SK-N-SH treated with all-trans-retinoic acid at 6 μM for 48 hours (cell line): ENCODE measurements around the gene TMEM120B.

ENCODE experiments used
- ATAC-seq: fragments of 200-7000 bp; cut with Tn5 transposase; 3 replicates; pipeline ENCODE4 v1.9.1; 2020; ENCODE audit warnings: mild to moderate bottlenecking, moderate library complexity
- ARNTL ChIP-seq: fragments of 450-650 bp; formaldehyde crosslinking; IDR thresholded peaks from 2 replicates; pipeline ENCODE4 v1.5.0; 2020; ENCODE audit warnings: low read depth, mild to moderate bottlenecking, moderate library complexity, borderline replicate concordance
- BACH2 ChIP-seq: fragments of 250-450 bp; sonication (Bioruptor Pico); IDR thresholded peaks from 2 replicates; pipeline ENCODE4 v1.9.0; 2021; ENCODE audit warnings: mild to moderate bottlenecking, borderline replicate concordance
- CREB5 ChIP-seq: fragments of 250-450 bp; sonication (Bioruptor Pico); IDR thresholded peaks from 2 replicates; pipeline ENCODE4 v1.5.1; 2020; ENCODE audit warnings: low read depth, mild to moderate bottlenecking, moderate library complexity
- CSDC2 ChIP-seq: fragments of 250-450 bp; sonication (Bioruptor Pico); IDR thresholded peaks from 2 replicates; pipeline ENCODE4 v1.5.0; 2020; ENCODE audit warnings: mild to moderate bottlenecking, moderate library complexity
- CSRNP3 ChIP-seq: fragments of 250-450 bp; sonication (Bioruptor Pico); IDR thresholded peaks from 2 replicates; pipeline ENCODE4 v1.5.1; 2021; ENCODE audit warnings: mild to moderate bottlenecking, moderate library complexity
- ESRRG ChIP-seq: fragments of 250-450 bp; sonication (Bioruptor Pico); IDR thresholded peaks from 2 replicates; pipeline ENCODE4 v1.6.1; 2021; ENCODE audit warnings: mild to moderate bottlenecking
- GLIS3 ChIP-seq: fragments of 250-450 bp; sonication (Bioruptor Pico); IDR thresholded peaks from 2 replicates; pipeline ENCODE4 v1.5.0; 2020; ENCODE audit warnings: mild to moderate bottlenecking, moderate library complexity
- ISL1 ChIP-seq: fragments of 250-450 bp; sonication (Bioruptor Pico); IDR thresholded peaks from 2 replicates; pipeline ENCODE4 v2.1.2; 2022; ENCODE audit warnings: mild to moderate bottlenecking, moderate library complexity
- PATZ1 ChIP-seq: fragments of 250-450 bp; sonication (Bioruptor Pico); IDR thresholded peaks from 2 replicates; pipeline ENCODE4 v1.8.0; 2020; ENCODE audit warnings: mild to moderate bottlenecking, moderate library complexity, borderline replicate concordance
- PPARA ChIP-seq: fragments of 250-450 bp; sonication (Bioruptor Pico); IDR thresholded peaks from 2 replicates; pipeline ENCODE4 v1.5.0; 2020; ENCODE audit warnings: mild to moderate bottlenecking, borderline replicate concordance
- RARB ChIP-seq: fragments of 250-450 bp; sonication (Bioruptor Pico); IDR thresholded peaks from 2 replicates; pipeline ENCODE4 v1.8.0; 2021; ENCODE audit warnings: mild to moderate bottlenecking, moderate library complexity
- SNAI2 ChIP-seq: fragments of 250-450 bp; sonication (Bioruptor Pico); IDR thresholded peaks from 2 replicates; pipeline ENCODE4 v1.5.0; 2020; ENCODE audit warnings: mild to moderate bottlenecking, moderate library complexity
- TCF4 ChIP-seq: fragments of 250-450 bp; sonication (Bioruptor Pico); IDR thresholded peaks from 2 replicates; pipeline ENCODE4 v1.8.0; 2021; ENCODE audit warnings: mild to moderate bottlenecking, moderate library complexity, borderline replicate concordance
- TOX ChIP-seq: fragments of 250-450 bp; sonication (Bioruptor Pico); IDR thresholded peaks from 2 replicates; pipeline ENCODE4 v1.8.0; 2021; ENCODE audit warnings: mild to moderate bottlenecking, moderate library complexity, borderline replicate concordance
- TSHZ2 ChIP-seq: fragments of 250-450 bp; sonication (Bioruptor Pico); IDR thresholded peaks from 2 replicates; pipeline ENCODE4 v1.5.0; 2020; ENCODE audit warnings: mild to moderate bottlenecking, moderate library complexity
- ZC3H10 ChIP-seq: fragments of 250-450 bp; sonication (Bioruptor Pico); IDR thresholded peaks from 2 replicates; pipeline ENCODE4 v1.5.1; 2021; ENCODE audit warnings: mild to moderate bottlenecking, moderate library complexity
- ZFP3 ChIP-seq: fragments of 250-450 bp; sonication (Bioruptor Pico); IDR thresholded peaks from 2 replicates; pipeline ENCODE4 v1.5.0; 2020; ENCODE audit warnings: mild to moderate bottlenecking, moderate library complexity
- ZFP30 ChIP-seq: fragments of 450-650 bp; formaldehyde crosslinking; IDR thresholded peaks from 2 replicates; pipeline ENCODE4 v1.5.0; 2022; ENCODE audit warnings: mild to moderate bottlenecking, moderate library complexity
- ZNF565 ChIP-seq: fragments of 450-650 bp; formaldehyde crosslinking; conservative IDR thresholded peaks from 2 replicates; pipeline ENCODE4 v1.5.0; 2020; ENCODE audit warnings: low read depth, mild to moderate bottlenecking, moderate library complexity
- ZNF70 ChIP-seq: fragments of 450-650 bp; formaldehyde crosslinking; IDR thresholded peaks from 2 replicates; pipeline ENCODE4 v1.5.0; 2020; ENCODE audit warnings: mild to moderate bottlenecking, moderate library complexity
- ZNF8 ChIP-seq: fragments of 450-650 bp; formaldehyde crosslinking; IDR thresholded peaks from 2 replicates; pipeline ENCODE4 v1.5.0; 2020; ENCODE audit warnings: mild to moderate bottlenecking, moderate library complexity

TMEM120B gene

GRCh38 chr12:121822393-121823100, 110.0 kb downstream of the TMEM120B start:
- TF ChIP-seq ZC3H10 (CRISPR knock-in tag) (no peak), ARNTL (CRISPR knock-in tag) (no peak), SNAI2 (CRISPR knock-in tag) (no peak), ISL1 (CRISPR knock-in tag) (no peak), ZNF70 (CRISPR knock-in tag) (no peak), PPARA (no peak), GLIS3 (no peak), PATZ1 (CRISPR knock-in tag) (no peak), RARB (no peak), TSHZ2 (CRISPR knock-in tag) (no peak), ESRRG (no peak), ZFP3 (no peak), CSRNP3 (CRISPR knock-in tag) (no peak), BACH2 (CRISPR knock-in tag) (no peak), TOX (no peak), ZFP30 (CRISPR knock-in tag) (no peak), TCF4 (CRISPR knock-in tag) (no peak), CREB5 (CRISPR knock-in tag) (no peak), ZNF8 (CRISPR knock-in tag) (no peak), ZNF565 (no peak)
- ATAC-seq = no peak

- TF ChIP-seq CSRNP3 (CRISPR knock-in tag) (no peak), ARNTL (CRISPR knock-in tag) (no peak), SNAI2 (CRISPR knock-in tag) (no peak)
- ATAC-seq = 0 out of 3 replicates have a peak, but pooled peaks have one; percentile 24
Measured at GRCh38 chr12:121823101-121823726, 110.7 kb downstream of the TMEM120B start.

- TF ChIP-seq BACH2 (CRISPR knock-in tag) = no peak
- TF ChIP-seq PPARA = no peak
- no peak for TF ChIP-seq ZC3H10 (CRISPR knock-in tag)
- TF ChIP-seq ZNF70 (CRISPR knock-in tag) = no peak
- TF ChIP-seq TCF4 (CRISPR knock-in tag) = no peak
- TF ChIP-seq CSDC2 = no peak
- no peak for TF ChIP-seq CSRNP3 (CRISPR knock-in tag)
- TF ChIP-seq SNAI2 (CRISPR knock-in tag) = no peak
- ATAC-seq = no peak
Measured at GRCh38 chr12:121823727-121824115, 111.2 kb downstream of the TMEM120B start.
